ENCODE measurements around the gene NPHP3.

NPHP3 gene

DNA sequence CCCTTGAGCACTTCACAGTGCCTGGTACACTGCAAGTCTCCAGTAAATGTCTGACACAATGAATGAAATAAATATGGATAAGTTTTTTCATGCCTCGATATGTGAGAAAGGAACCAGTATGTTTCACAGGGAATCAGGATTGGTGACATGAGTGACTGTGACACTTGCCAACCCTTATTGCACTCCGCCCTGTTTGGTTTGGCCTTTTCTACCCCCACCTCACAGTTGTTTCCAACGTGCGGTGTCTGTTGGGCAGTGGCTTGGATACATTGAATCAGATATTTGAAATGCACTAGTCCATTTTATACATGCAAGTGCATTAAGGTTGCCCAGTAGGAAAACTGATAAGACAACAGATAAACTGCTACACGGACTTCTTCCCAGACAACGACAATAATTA, 2.0 kb downstream of the NPHP3 start:
- TF ChIP-seq, protein P1, sequence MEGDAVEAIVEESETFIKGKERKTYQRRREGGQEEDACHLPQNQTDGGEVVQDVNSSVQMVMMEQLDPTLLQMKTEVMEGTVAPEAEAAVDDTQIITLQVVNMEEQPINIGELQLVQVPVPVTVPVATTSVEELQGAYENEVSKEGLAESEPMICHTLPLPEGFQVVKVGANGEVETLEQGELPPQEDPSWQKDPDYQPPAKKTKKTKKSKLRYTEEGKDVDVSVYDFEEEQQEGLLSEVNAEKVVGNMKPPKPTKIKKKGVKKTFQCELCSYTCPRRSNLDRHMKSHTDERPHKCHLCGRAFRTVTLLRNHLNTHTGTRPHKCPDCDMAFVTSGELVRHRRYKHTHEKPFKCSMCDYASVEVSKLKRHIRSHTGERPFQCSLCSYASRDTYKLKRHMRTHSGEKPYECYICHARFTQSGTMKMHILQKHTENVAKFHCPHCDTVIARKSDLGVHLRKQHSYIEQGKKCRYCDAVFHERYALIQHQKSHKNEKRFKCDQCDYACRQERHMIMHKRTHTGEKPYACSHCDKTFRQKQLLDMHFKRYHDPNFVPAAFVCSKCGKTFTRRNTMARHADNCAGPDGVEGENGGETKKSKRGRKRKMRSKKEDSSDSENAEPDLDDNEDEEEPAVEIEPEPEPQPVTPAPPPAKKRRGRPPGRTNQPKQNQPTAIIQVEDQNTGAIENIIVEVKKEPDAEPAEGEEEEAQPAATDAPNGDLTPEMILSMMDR (IDR thresholded peaks at IDR 0.05; ENCODE audit: extremely low read depth, insufficient read depth, missing control alignments) = no peak
- in situ Hi-C loops (cut with MboI; ENCODE audit: low pct_unique_long_range_greater_than_20kb, low sequenced_read_pairs, unreplicated experiment) = no loop called here
- DNase-seq (ENCODE audit: low spot score) = no peak

DNA sequence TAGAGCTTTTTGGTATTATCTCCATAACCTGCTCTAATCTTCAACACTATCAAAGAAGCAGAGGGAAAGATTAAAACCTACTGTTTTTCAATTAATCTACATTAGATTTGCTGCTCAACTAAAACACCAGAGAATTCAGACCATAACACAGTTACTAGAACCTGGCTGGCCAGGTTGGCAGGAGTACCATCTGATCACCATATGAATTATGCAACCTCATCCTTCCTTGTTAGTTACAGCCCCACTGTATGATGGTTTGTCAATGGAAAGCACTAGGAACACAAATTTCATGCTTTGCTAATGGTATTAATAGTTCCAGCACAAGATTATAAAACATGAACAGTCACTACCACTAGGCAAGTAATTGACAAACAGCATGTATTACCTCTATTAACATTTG, 5.8 kb downstream of the NPHP3 start:
- TF ChIP-seq, protein P1 (IDR thresholded peaks at IDR 0.05; ENCODE audit: extremely low read depth, insufficient read depth, missing control alignments) = no peak
- no peak for DNase-seq (ENCODE audit: low spot score)
- in situ Hi-C loops (cut with MboI; ENCODE audit: low pct_unique_long_range_greater_than_20kb, low sequenced_read_pairs, unreplicated experiment) = no loop called here

- TF ChIP-seq, protein P1 (IDR thresholded peaks at IDR 0.05; ENCODE audit: extremely low read depth, insufficient read depth, missing control alignments) = no peak
- in situ Hi-C loops (cut with MboI; ENCODE audit: low pct_unique_long_range_greater_than_20kb, low sequenced_read_pairs, unreplicated experiment) = no loop called here
These were observed 8.1 kb downstream of the NPHP3 start for GRCh38 chr3:132713977-132714727.

DNA sequence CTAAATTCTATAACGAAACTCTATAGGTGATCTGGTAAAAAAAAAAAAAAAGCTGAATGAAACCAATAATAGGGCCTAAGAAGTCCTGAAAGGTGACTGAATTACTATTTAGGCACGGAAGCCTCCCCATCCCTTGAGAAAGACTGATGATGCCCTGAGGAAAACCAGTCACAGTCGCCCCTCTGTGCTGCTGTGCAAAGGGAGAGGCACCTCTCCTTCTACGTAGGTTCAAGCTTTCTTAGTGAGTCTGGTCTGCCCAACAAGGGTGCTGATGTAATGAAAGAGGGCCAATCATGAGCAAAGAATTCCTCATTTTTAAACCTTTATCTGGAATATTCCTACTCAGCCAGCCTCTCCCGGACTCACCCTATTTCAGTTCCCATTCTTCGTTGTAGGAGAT, 11.9 kb downstream of the NPHP3 start:
- in situ Hi-C loops (cut with MboI; ENCODE audit: low pct_unique_long_range_greater_than_20kb, low sequenced_read_pairs, unreplicated experiment) = no loop called here
- TF ChIP-seq, protein P1 (IDR thresholded peaks at IDR 0.05; ENCODE audit: extremely low read depth, insufficient read depth, missing control alignments) = no peak
- no peak for DNase-seq (ENCODE audit: low spot score)

More at GRCh38 chr3:132713977-132714727, 8.1 kb downstream of the NPHP3 start:
- DNase-seq (ENCODE audit: low spot score) = no peak

GRCh38 chr3:132709761-132710160, 12.4 kb downstream of the NPHP3 start:
- TF ChIP-seq, protein P1 (IDR thresholded peaks at IDR 0.05; ENCODE audit: extremely low read depth, insufficient read depth, missing control alignments) = no peak
- DNase-seq (ENCODE audit: low spot score) = no peak
- in situ Hi-C loops (cut with MboI; ENCODE audit: low pct_unique_long_range_greater_than_20kb, low sequenced_read_pairs, unreplicated experiment) = no loop called here

- in situ Hi-C loops (cut with MboI; ENCODE audit: low pct_unique_long_range_greater_than_20kb, low sequenced_read_pairs, unreplicated experiment) = no loop called here
- TF ChIP-seq, protein P1 (IDR thresholded peaks at IDR 0.05; ENCODE audit: extremely low read depth, insufficient read depth, missing control alignments) = no peak
- DNase-seq (ENCODE audit: low spot score) = no peak
These were observed 18.5 kb downstream of the NPHP3 start for GRCh38 chr3:132703733-132704132.

All from GM13977 (cell line).